Islet of Langerhans (tissue), 1 donor: ENCODE data around the gene ANKRD12.

Experiments
- FAIRE-seq: peaks from one replicate; lab custom pipeline; 2011; peaks lifted over from hg19 to GRCh38; lab: Jason Lieb, UNC

The ANKRD12 gene

GRCh38 chr18:9106800-9107584 lies 29.6 kb upstream of the ANKRD12 start:
- peak; percentile 5 for FAIRE-seq

- no peak for FAIRE-seq
Observed at GRCh38 chr18:9108911-9109310, 27.7 kb upstream of the ANKRD12 start.

GRCh38 chr18:9109523-9109922 lies 27.1 kb upstream of the ANKRD12 start:
- FAIRE-seq = no peak

- FAIRE-seq = no peak
Observed at GRCh38 chr18:9113468-9114149, 23.0 kb upstream of the ANKRD12 start.

- no peak for FAIRE-seq
Observed at GRCh38 chr18:9115984-9116383, 20.6 kb upstream of the ANKRD12 start.

GRCh38 chr18:9117980-9118841 lies 18.4 kb upstream of the ANKRD12 start:
- peak; percentile 74 for FAIRE-seq

GRCh38 chr18:9120796-9121195 lies 15.8 kb upstream of the ANKRD12 start:
- peak; percentile 33 for FAIRE-seq

- no peak for FAIRE-seq
Observed at GRCh38 chr18:9123520-9123919, 13.1 kb upstream of the ANKRD12 start.

GRCh38 chr18:9124824-9125223 lies 11.8 kb upstream of the ANKRD12 start:
- FAIRE-seq = peak; percentile 17

GRCh38 chr18:9126337-9126736 lies 10.2 kb upstream of the ANKRD12 start:
- no peak for FAIRE-seq

GRCh38 chr18:9130195-9130594 lies 6.4 kb upstream of the ANKRD12 start:
- no peak for FAIRE-seq

- no peak for FAIRE-seq
Observed at GRCh38 chr18:9130806-9131205, 5.8 kb upstream of the ANKRD12 start.

GRCh38 chr18:9132628-9133027 lies 4.0 kb upstream of the ANKRD12 start:
- no peak for FAIRE-seq

- FAIRE-seq = no peak
Observed at GRCh38 chr18:9133225-9133624, 3.4 kb upstream of the ANKRD12 start.

- FAIRE-seq = no peak
Observed at GRCh38 chr18:9135081-9135911, 1.3 kb upstream of the ANKRD12 start.

- FAIRE-seq = no peak
Observed at GRCh38 chr18:9135912-9136314, 668 bp upstream of the ANKRD12 start.

GRCh38 chr18:9137168-9138066 lies 836 bp downstream of the ANKRD12 start:
- no peak for FAIRE-seq

- FAIRE-seq = no peak
Observed at GRCh38 chr18:9139400-9140039, 2.9 kb downstream of the ANKRD12 start.

- FAIRE-seq = peak; percentile 68
Observed at GRCh38 chr18:9140381-9140780, 3.8 kb downstream of the ANKRD12 start.

GRCh38 chr18:9140984-9141383 lies 4.4 kb downstream of the ANKRD12 start:
- FAIRE-seq = no peak
